GM04503 (cell line): ENCODE results near the gene ROBO3.

Experiments
- DNase-seq: peaks from one replicate; pipeline ENCODE4 v3.0.0-alpha.2; 2012; ENCODE audit warnings: low read depth

The ROBO3 gene

GRCh38 chr11:124865181-124865901 lies at the start of gene ROBO3:
Gene ROBO3, plus strand, starts transcription at chr11:124865432. Its CDS starts 146 bp downstream, at chr11:124865578.
- no peak for DNase-seq

- no peak for DNase-seq
These were observed 48.2 kb upstream of the ROBO3 start for GRCh38 chr11:124817036-124817435.

GRCh38 chr11:124821995-124822730 lies 43.1 kb upstream of the ROBO3 start:
- no peak for DNase-seq

GRCh38 chr11:124823512-124824376 lies 41.5 kb upstream of the ROBO3 start:
- no peak for DNase-seq

- DNase-seq: no peak
These were observed 39.4 kb upstream of the ROBO3 start for GRCh38 chr11:124825876-124826275.

GRCh38 chr11:124829986-124830385 lies 35.2 kb upstream of the ROBO3 start:
- no peak for DNase-seq

- no peak for DNase-seq
These were observed 34.5 kb upstream of the ROBO3 start for GRCh38 chr11:124830749-124831148.

GRCh38 chr11:124831897-124832296 lies 33.3 kb upstream of the ROBO3 start:
- DNase-seq: no peak

GRCh38 chr11:124832571-124832970 lies 32.7 kb upstream of the ROBO3 start:
- no peak for DNase-seq

GRCh38 chr11:124834526-124835180 lies 30.6 kb upstream of the ROBO3 start:
- no peak for DNase-seq

GRCh38 chr11:124835918-124836317 lies 29.3 kb upstream of the ROBO3 start:
- DNase-seq: no peak

GRCh38 chr11:124837491-124837856 lies 27.8 kb upstream of the ROBO3 start:
- DNase-seq: peak; percentile 42

GRCh38 chr11:124838805-124839127 lies 26.5 kb upstream of the ROBO3 start:
- no peak for DNase-seq

- DNase-seq: no peak
These were observed 25.9 kb upstream of the ROBO3 start for GRCh38 chr11:124839128-124839971.

GRCh38 chr11:124839972-124840621 lies 25.1 kb upstream of the ROBO3 start:
- DNase-seq: no peak

- no peak for DNase-seq
These were observed 24.6 kb upstream of the ROBO3 start for GRCh38 chr11:124840666-124841065.

- DNase-seq: no peak
These were observed 24.0 kb upstream of the ROBO3 start for GRCh38 chr11:124841201-124841600.

- DNase-seq: no peak
These were observed 23.4 kb upstream of the ROBO3 start for GRCh38 chr11:124841840-124842239.

GRCh38 chr11:124842305-124842704 lies 22.9 kb upstream of the ROBO3 start:
- no peak for DNase-seq

GRCh38 chr11:124843616-124843910 lies 21.7 kb upstream of the ROBO3 start:
- no peak for DNase-seq

- DNase-seq: no peak
These were observed 20.6 kb upstream of the ROBO3 start for GRCh38 chr11:124844664-124845079.
